HepG2 (cell line): Measurements from ENCODE around the gene POLR1G. TPM values are rescaled to one million over a fixed set of nuclear protein-coding genes. Genes with fewer than 3 reads are reported as not detected.

ENCODE experiments used
- ATM ChIP-seq: fragments of 450-650 bp; IDR thresholded peaks from 2 replicates; pipeline ENCODE4 v1.7.1; 2017; ENCODE audit warnings: mild to moderate bottlenecking, borderline replicate concordance
- BHLHE40 ChIP-seq: IDR thresholded peaks from 2 replicates; pipeline ENCODE4 v1.6.1; 2011; ENCODE audit warnings: low read length, improper control_type of control experiment
- BRD4 ChIP-seq: sonication (generic); formaldehyde crosslinking; IDR thresholded peaks from 2 replicates; pipeline ENCODE4 v1.4.0; 2020; ENCODE audit warnings: missing genetic modification reagents
- CBX5 ChIP-seq: sonication (generic); formaldehyde crosslinking; IDR thresholded peaks from 2 replicates; pipeline ENCODE4 v1.4.0; 2020; ENCODE audit warnings: missing genetic modification reagents, borderline replicate concordance
- CREM ChIP-seq, 2 experiments: sonication (generic) in 1 of 2; formaldehyde crosslinking in 1 of 2; IDR thresholded peaks; 2 replicates each; pipeline versions ENCODE4 v1.4.0 to v1.6.1; 2016 to 2020; ENCODE audit warnings: antibody characterized with exemption in 1 of 2, mild to moderate bottlenecking in 1 of 2, missing genetic modification reagents in 1 of 2
- DMAP1 ChIP-seq: IDR thresholded peaks from 2 replicates; pipeline ENCODE4 v1.6.1; 2016
- MED8 ChIP-seq: sonication (generic); formaldehyde crosslinking; IDR thresholded peaks from 2 replicates; pipeline ENCODE4 v1.8.1; 2023; ENCODE audit warnings: mild to moderate bottlenecking, missing genetic modification reagents; ENCODE audit not compliant: insufficient replicate concordance
- NR2F1 ChIP-seq, 2 experiments: fragments of 450-650 bp in 1 of 2; formaldehyde crosslinking in 1 of 2; IDR thresholded peaks; 2 replicates each; pipeline versions ENCODE4 v1.5.0 to v1.6.1; 2016 to 2020; ENCODE audit warnings: mild to moderate bottlenecking in 1 of 2, missing compliant biosample characterization in 1 of 2, missing genetic modification reagents in 1 of 2, moderate library complexity in 1 of 2
- RARG ChIP-seq: sonication (generic); formaldehyde crosslinking; IDR thresholded peaks from 2 replicates; pipeline ENCODE4 v1.4.0; 2020; ENCODE audit warnings: low read depth, mild to moderate bottlenecking, missing genetic modification reagents
- RBM39 ChIP-seq: fragments of 200-400 bp; formaldehyde crosslinking; IDR thresholded peaks from one replicate; pipeline ENCODE4 v1.6.1; 2018; ENCODE audit warnings: antibody characterized with exemption, mild to moderate bottlenecking, low read depth, low read length; ENCODE audit not compliant: poor library complexity, severe bottlenecking
- SUZ12 ChIP-seq: fragments of 150-350 bp; IDR thresholded peaks from 2 replicates; pipeline ENCODE4 v1.6.1; 2014; ENCODE audit warnings: low read depth, low read length
- TAF1 ChIP-seq: sonication (generic); formaldehyde crosslinking; IDR thresholded peaks from 2 replicates; pipeline ENCODE4 v1.4.0; 2020; ENCODE audit warnings: missing genetic modification reagents
- ZKSCAN5 ChIP-seq: sonication (generic); formaldehyde crosslinking; IDR thresholded peaks from 2 replicates; pipeline ENCODE4 v1.5.1; 2020; ENCODE audit warnings: mild to moderate bottlenecking, missing genetic modification reagents
- ZMYM4 ChIP-seq: sonication (generic); formaldehyde crosslinking; IDR thresholded peaks from 2 replicates; pipeline ENCODE4 v1.8.1; 2023; ENCODE audit warnings: mild to moderate bottlenecking, missing genetic modification reagents
- ZNF331 ChIP-seq: sonication (generic); formaldehyde crosslinking; IDR thresholded peaks from 2 replicates; pipeline ENCODE4 v1.4.0; 2020; ENCODE audit warnings: missing genetic modification reagents
- ZNF570 ChIP-seq: sonication (generic); formaldehyde crosslinking; IDR thresholded peaks from 2 replicates; pipeline ENCODE4 v1.4.0; 2020; ENCODE audit warnings: mild to moderate bottlenecking, missing genetic modification reagents, borderline replicate concordance
- ZNF761 ChIP-seq: sonication (generic); formaldehyde crosslinking; conservative IDR thresholded peaks from 2 replicates; pipeline ENCODE4 v1.4.0; 2020; ENCODE audit warnings: mild to moderate bottlenecking, missing genetic modification reagents
- polyA plus RNA-seq, 8 experiments: library from polyadenylated mRNA; depleted of rRNA in 3 of 8; stranded (reverse) in 7 of 8; unstranded in 1 of 8; fragments of >200 nt; fragmentation: Illumina TruSeq in 4 of 8; extraction: Trizol in 4 of 8; gene quantifications; 2 replicates each; pipeline versions ENCODE4 v1.2.1 to v1.2.3, GENCODE V29; 2011 to 2016; ENCODE audit warnings: low read depth in 4 of 8, missing spikeins in 1 of 8, mixed read lengths in 1 of 8; ENCODE audit not compliant: insufficient read depth in 1 of 8
- total RNA-seq, 5 experiments: library from RNA; depleted of rRNA; stranded (reverse); fragments of >200 nt; fragmentation: Illumina TruSeq; extraction: Trizol; gene quantifications; 2 replicates each; pipeline ENCODE4 v1.2.3, GENCODE V29; 2016; ENCODE audit warnings: low read depth in 1 of 5
- TF ChIP-seq, protein P1 (sequence below): sonication (generic); formaldehyde crosslinking; IDR thresholded peaks from 2 replicates; pipeline ENCODE4 v1.4.0; 2020; ENCODE audit warnings: missing genetic modification reagents
- TF ChIP-seq, protein P2 (sequence below): fragments of 450-650 bp; IDR thresholded peaks from 2 replicates; pipeline ENCODE4 v1.6.1; 2017
- TF ChIP-seq, protein P3 (sequence below): sonication (generic); formaldehyde crosslinking; IDR thresholded peaks from 2 replicates; pipeline ENCODE4 v1.5.1; 2020; ENCODE audit warnings: missing genetic modification reagents, mild to moderate bottlenecking, borderline replicate concordance
- TF ChIP-seq, protein P4 (sequence below): sonication (generic); formaldehyde crosslinking; IDR thresholded peaks from 2 replicates; pipeline ENCODE4 v1.8.1; 2022; ENCODE audit warnings: low read depth, mild to moderate bottlenecking, missing genetic modification reagents
- TF ChIP-seq, protein P5 (sequence below): sonication (generic); formaldehyde crosslinking; IDR thresholded peaks from 2 replicates; pipeline ENCODE4 v1.5.1; 2020; ENCODE audit warnings: mild to moderate bottlenecking, missing genetic modification reagents, borderline replicate concordance

POLR1G gene
- total and polyA plus RNA-seq, 2 of the 13 experiments (the other 11 are each of a cell fraction or from before 2014, with no cell fraction given), result 3.5 to 20.8 TPM

DNA sequence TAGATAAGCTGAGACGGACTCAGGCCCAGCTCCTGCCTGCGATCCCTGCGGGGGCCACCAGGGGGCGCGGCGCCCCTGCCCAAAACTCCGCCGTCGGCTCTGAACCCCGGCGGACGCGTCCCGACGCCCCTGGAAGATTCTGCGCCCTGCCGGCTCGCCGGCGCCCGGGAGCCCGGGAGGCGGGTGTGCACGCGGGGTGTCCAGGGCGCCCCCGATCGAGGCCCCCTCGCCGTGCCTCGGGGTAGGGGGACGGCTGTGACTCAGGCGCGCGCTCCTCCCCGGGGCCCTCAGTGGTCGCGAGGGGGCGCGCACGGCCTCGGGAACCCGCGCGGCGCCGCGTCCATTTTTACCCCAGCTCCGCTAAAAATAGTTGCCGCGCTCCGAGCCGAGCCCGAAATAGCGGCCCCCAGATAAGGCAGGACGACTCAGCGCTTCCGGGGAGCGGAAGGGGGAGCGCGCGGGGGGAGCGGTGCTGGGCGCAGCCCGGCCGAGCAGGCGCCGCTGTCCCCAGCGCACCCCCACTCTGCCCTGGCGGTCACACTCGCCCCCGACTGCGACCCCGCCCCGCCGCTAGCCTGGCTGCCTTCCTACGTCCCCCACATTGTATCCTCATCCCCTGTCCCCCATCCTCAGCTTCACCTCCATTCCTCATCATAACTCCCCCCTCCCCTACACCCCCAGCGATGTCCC is 33.3 kb downstream of the POLR1G start (continued):
- TF ChIP-seq CREM (IDR thresholded peaks at IDR 0.05) (no peak), CREM (CRISPR knock-in tag; IDR thresholded peaks at IDR 0.05) (no peak), DMAP1 (CRISPR knock-in tag) (no peak), ZNF331 (CRISPR knock-in tag) (no peak), ZNF570 (no peak), BRD4 (CRISPR knock-in tag) (no peak), CBX5 (CRISPR knock-in tag) (0 out of 2 replicates have a peak, but pooled peaks have one; percentile 16), SUZ12 (no peak), NR2F1 (CRISPR knock-in tag; IDR thresholded peaks at IDR 0.05) (no peak), ZKSCAN5 (no peak), MED8 (CRISPR knock-in tag) (no peak), ATM (no peak), ZMYM4 (no peak), RBM39 (no peak), TAF1 (CRISPR knock-in tag) (peak; percentile 33; the same call in 1 of the 2 replicates), ZNF761 (CRISPR knock-in tag) (no peak), RARG (CRISPR knock-in tag) (no peak), BHLHE40 (no peak)
- TF ChIP-seq, protein P1, sequence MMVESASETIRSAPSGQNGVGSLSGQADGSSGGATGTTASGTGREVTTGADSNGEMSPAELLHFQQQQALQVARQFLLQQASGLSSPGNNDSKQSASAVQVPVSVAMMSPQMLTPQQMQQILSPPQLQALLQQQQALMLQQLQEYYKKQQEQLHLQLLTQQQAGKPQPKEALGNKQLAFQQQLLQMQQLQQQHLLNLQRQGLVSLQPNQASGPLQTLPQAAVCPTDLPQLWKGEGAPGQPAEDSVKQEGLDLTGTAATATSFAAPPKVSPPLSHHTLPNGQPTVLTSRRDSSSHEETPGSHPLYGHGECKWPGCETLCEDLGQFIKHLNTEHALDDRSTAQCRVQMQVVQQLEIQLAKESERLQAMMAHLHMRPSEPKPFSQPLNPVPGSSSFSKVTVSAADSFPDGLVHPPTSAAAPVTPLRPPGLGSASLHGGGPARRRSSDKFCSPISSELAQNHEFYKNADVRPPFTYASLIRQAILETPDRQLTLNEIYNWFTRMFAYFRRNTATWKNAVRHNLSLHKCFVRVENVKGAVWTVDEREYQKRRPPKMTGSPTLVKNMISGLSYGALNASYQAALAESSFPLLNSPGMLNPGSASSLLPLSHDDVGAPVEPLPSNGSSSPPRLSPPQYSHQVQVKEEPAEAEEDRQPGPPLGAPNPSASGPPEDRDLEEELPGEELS, result peak; percentile 34; the same call in 1 of the 2 replicates
- TF ChIP-seq, protein P2, sequence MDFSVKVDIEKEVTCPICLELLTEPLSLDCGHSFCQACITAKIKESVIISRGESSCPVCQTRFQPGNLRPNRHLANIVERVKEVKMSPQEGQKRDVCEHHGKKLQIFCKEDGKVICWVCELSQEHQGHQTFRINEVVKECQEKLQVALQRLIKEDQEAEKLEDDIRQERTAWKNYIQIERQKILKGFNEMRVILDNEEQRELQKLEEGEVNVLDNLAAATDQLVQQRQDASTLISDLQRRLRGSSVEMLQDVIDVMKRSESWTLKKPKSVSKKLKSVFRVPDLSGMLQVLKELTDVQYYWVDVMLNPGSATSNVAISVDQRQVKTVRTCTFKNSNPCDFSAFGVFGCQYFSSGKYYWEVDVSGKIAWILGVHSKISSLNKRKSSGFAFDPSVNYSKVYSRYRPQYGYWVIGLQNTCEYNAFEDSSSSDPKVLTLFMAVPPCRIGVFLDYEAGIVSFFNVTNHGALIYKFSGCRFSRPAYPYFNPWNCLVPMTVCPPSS, result no peak
- TF ChIP-seq, protein P3, sequence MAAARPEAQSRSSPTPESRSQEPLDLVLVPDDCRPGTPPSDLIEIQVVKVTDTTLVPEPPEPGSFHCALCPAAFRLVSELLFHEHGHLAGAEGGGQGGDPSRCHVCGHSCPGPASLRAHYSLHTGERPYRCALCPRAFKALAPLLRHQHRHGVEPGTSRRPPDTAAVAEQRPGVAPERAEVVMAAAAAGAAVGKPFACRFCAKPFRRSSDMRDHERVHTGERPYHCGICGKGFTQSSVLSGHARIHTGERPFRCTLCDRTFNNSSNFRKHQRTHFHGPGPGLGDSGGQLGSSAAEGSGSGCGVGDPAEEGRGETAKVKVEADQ (CRISPR knock-in tag), result no peak; the same call in 1 of the 2 replicates
- TF ChIP-seq, protein P4, sequence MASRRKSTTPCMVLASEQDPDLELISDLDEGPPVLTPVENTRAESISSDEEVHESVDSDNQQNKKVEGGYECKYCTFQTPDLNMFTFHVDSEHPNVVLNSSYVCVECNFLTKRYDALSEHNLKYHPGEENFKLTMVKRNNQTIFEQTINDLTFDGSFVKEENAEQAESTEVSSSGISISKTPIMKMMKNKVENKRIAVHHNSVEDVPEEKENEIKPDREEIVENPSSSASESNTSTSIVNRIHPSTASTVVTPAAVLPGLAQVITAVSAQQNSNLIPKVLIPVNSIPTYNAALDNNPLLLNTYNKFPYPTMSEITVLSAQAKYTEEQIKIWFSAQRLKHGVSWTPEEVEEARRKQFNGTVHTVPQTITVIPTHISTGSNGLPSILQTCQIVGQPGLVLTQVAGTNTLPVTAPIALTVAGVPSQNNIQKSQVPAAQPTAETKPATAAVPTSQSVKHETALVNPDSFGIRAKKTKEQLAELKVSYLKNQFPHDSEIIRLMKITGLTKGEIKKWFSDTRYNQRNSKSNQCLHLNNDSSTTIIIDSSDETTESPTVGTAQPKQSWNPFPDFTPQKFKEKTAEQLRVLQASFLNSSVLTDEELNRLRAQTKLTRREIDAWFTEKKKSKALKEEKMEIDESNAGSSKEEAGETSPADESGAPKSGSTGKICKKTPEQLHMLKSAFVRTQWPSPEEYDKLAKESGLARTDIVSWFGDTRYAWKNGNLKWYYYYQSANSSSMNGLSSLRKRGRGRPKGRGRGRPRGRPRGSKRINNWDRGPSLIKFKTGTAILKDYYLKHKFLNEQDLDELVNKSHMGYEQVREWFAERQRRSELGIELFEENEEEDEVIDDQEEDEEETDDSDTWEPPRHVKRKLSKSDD (CRISPR knock-in tag), result 0 out of 2 replicates have a peak, but pooled peaks have one; percentile 45
- TF ChIP-seq, protein P5, sequence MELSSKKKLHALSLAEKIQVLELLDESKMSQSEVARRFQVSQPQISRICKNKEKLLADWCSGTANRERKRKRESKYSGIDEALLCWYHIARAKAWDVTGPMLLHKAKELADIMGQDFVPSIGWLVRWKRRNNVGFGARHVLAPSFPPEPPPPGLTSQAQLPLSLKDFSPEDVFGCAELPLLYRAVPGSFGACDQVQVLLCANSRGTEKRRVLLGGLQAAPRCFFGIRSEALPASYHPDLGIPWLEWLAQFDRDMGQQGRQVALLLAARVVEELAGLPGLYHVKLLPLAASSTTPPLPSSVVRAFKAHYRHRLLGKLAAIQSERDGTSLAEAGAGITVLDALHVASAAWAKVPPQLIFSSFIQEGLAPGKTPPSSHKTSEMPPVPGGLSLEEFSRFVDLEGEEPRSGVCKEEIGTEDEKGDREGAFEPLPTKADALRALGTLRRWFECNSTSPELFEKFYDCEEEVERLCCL (CRISPR knock-in tag), result no peak
